ENCODE measurements around the gene SLC2A13.
A peak's percentile ranks its signal among the peaks of the same experiment; 100 is the strongest.

Gene SLC2A13

GRCh38 chr12:40015345-40015744 lies 90.5 kb downstream of the SLC2A13 start:
- Histone ChIP-seq H3K27me3 (ENCODE audit: low read depth, low read length) (no peaks in the 10 kb centered on the region), H3K4me3 (ENCODE audit: low read depth in 1 of 2, low read length in 2 of 2) (no peak overlapping the region), H3K9me3 (ENCODE audit: control insufficient read depth in 1 of 2, low read length in 2 of 2) (no peaks in the 10 kb centered on the region), H3K27ac (ENCODE audit: low read length) (no peak overlapping the region), H3K4me1 (ENCODE audit: control insufficient read depth in 1 of 2, insufficient read depth in 2 of 2, low read length in 2 of 2) (peaks cover 5 to 6% of the 10 kb centered on the region in 2 donors), H3K36me3 (ENCODE audit: control insufficient read depth in 1 of 2, insufficient read depth in 2 of 2, low read length in 2 of 2) (no peaks in the 10 kb centered on the region)

GRCh38 chr12:40013847-40014246 lies 92.0 kb downstream of the SLC2A13 start:
- no peaks in the 10 kb centered on the region for H3K36me3 ChIP-seq (ENCODE audit: control insufficient read depth in 1 of 2, insufficient read depth in 2 of 2, low read length in 2 of 2)
- H3K27ac ChIP-seq (ENCODE audit: low read length): no peak overlapping the region
- no peaks in the 10 kb centered on the region for H3K27me3 ChIP-seq (ENCODE audit: low read depth, low read length)
- H3K4me1 ChIP-seq (ENCODE audit: control insufficient read depth in 1 of 2, insufficient read depth in 2 of 2, low read length in 2 of 2): peaks cover 5 to 6% of the 10 kb centered on the region in 2 donors
- no peaks in the 10 kb centered on the region for H3K9me3 ChIP-seq (ENCODE audit: control insufficient read depth in 1 of 2, low read length in 2 of 2)
- no peak overlapping the region for H3K4me3 ChIP-seq (ENCODE audit: low read depth in 1 of 2, low read length in 2 of 2)

GRCh38 chr12:40013292-40013691 lies 92.6 kb downstream of the SLC2A13 start:
- H3K27ac ChIP-seq (ENCODE audit: low read length): no peak overlapping the region
- no peaks in the 10 kb centered on the region for H3K27me3 ChIP-seq (ENCODE audit: low read depth, low read length)
- no peak overlapping the region for H3K4me3 ChIP-seq (ENCODE audit: low read depth in 1 of 2, low read length in 2 of 2)
- no peaks in the 10 kb centered on the region for H3K9me3 ChIP-seq (ENCODE audit: control insufficient read depth in 1 of 2, low read length in 2 of 2)
- peaks cover 5 to 6% of the 10 kb centered on the region in 2 donors for H3K4me1 ChIP-seq (ENCODE audit: control insufficient read depth in 1 of 2, insufficient read depth in 2 of 2, low read length in 2 of 2)
- H3K36me3 ChIP-seq (ENCODE audit: control insufficient read depth in 1 of 2, insufficient read depth in 2 of 2, low read length in 2 of 2): no peaks in the 10 kb centered on the region

GRCh38 chr12:40012711-40013110 lies 93.2 kb downstream of the SLC2A13 start:
- H3K9me3 ChIP-seq (ENCODE audit: control insufficient read depth in 1 of 2, low read length in 2 of 2): no peaks in the 10 kb centered on the region
- H3K27ac ChIP-seq (ENCODE audit: low read length): no peak overlapping the region
- no peak overlapping the region for H3K4me3 ChIP-seq (ENCODE audit: low read depth in 1 of 2, low read length in 2 of 2)
- no peaks in the 10 kb centered on the region for H3K36me3 ChIP-seq (ENCODE audit: control insufficient read depth in 1 of 2, insufficient read depth in 2 of 2, low read length in 2 of 2)
- H3K4me1 ChIP-seq (ENCODE audit: control insufficient read depth in 1 of 2, insufficient read depth in 2 of 2, low read length in 2 of 2): peaks cover 5 to 6% of the 10 kb centered on the region in 2 donors
- no peaks in the 10 kb centered on the region for H3K27me3 ChIP-seq (ENCODE audit: low read depth, low read length)

GRCh38 chr12:40011775-40012129 lies 94.1 kb downstream of the SLC2A13 start:
- Histone ChIP-seq H3K36me3 (ENCODE audit: control insufficient read depth in 1 of 2, insufficient read depth in 2 of 2, low read length in 2 of 2) (no peaks in the 10 kb centered on the region), H3K4me1 (ENCODE audit: control insufficient read depth in 1 of 2, insufficient read depth in 2 of 2, low read length in 2 of 2) (peaks cover 5 to 6% of the 10 kb centered on the region in 2 donors), H3K9me3 (ENCODE audit: control insufficient read depth in 1 of 2, low read length in 2 of 2) (no peaks in the 10 kb centered on the region), H3K27me3 (ENCODE audit: low read depth, low read length) (no peaks in the 10 kb centered on the region), H3K27ac (ENCODE audit: low read length) (no peak overlapping the region), H3K4me3 (ENCODE audit: low read depth in 1 of 2, low read length in 2 of 2) (peak overlapping the region; percentile 19 to 34)

GRCh38 chr12:40010899-40011774 lies 94.7 kb downstream of the SLC2A13 start:
- Histone ChIP-seq H3K27ac (ENCODE audit: low read length) (no peak overlapping the region), H3K9me3 (ENCODE audit: control insufficient read depth in 1 of 2, low read length in 2 of 2) (no peaks in the 10 kb centered on the region), H3K27me3 (ENCODE audit: low read depth, low read length) (no peaks in the 10 kb centered on the region), H3K4me3 (ENCODE audit: low read depth in 1 of 2, low read length in 2 of 2) (peak overlapping the region; percentile 19 to 34), H3K4me1 (ENCODE audit: control insufficient read depth in 1 of 2, insufficient read depth in 2 of 2, low read length in 2 of 2) (peaks cover 5 to 6% of the 10 kb centered on the region in 2 donors), H3K36me3 (ENCODE audit: control insufficient read depth in 1 of 2, insufficient read depth in 2 of 2, low read length in 2 of 2) (no peaks in the 10 kb centered on the region)

GRCh38 chr12:40002178-40003169 lies 103.4 kb downstream of the SLC2A13 start:
- no peaks in the 10 kb centered on the region for H3K27me3 ChIP-seq (ENCODE audit: low read depth, low read length)
- H3K4me3 ChIP-seq (ENCODE audit: low read depth in 1 of 2, low read length in 2 of 2): no peak overlapping the region
- peaks cover 2 to 5% of the 10 kb centered on the region in 2 donors for H3K9me3 ChIP-seq (ENCODE audit: control insufficient read depth in 1 of 2, low read length in 2 of 2)
- no peaks in the 10 kb centered on the region for H3K36me3 ChIP-seq (ENCODE audit: control insufficient read depth in 1 of 2, insufficient read depth in 2 of 2, low read length in 2 of 2)
- H3K4me1 ChIP-seq (ENCODE audit: control insufficient read depth in 1 of 2, insufficient read depth in 2 of 2, low read length in 2 of 2): no peaks in the 10 kb centered on the region
- no peak overlapping the region for H3K27ac ChIP-seq (ENCODE audit: low read length)

GRCh38 chr12:40001406-40001805 lies 104.5 kb downstream of the SLC2A13 start:
- no peak overlapping the region for H3K27ac ChIP-seq (ENCODE audit: low read length)

GRCh38 chr12:40000884-40001283 lies 105.0 kb downstream of the SLC2A13 start:
- peaks cover 2 to 10% of the 10 kb centered on the region in 2 donors for H3K9me3 ChIP-seq (ENCODE audit: control insufficient read depth in 1 of 2, low read length in 2 of 2)

More at GRCh38 chr12:40001406-40001805, 104.5 kb downstream of the SLC2A13 start:
- Histone ChIP-seq H3K36me3 (ENCODE audit: control insufficient read depth in 1 of 2, insufficient read depth in 2 of 2, low read length in 2 of 2) (no peaks in the 10 kb centered on the region), H3K4me3 (ENCODE audit: low read depth in 1 of 2, low read length in 2 of 2) (no peak overlapping the region), H3K27me3 (ENCODE audit: low read depth, low read length) (no peaks in the 10 kb centered on the region), H3K9me3 (ENCODE audit: control insufficient read depth in 1 of 2, low read length in 2 of 2) (peaks cover 2 to 8% of the 10 kb centered on the region in 2 donors), H3K4me1 (ENCODE audit: control insufficient read depth in 1 of 2, insufficient read depth in 2 of 2, low read length in 2 of 2) (no peaks in the 10 kb centered on the region)

GRCh38 chr12:39993268-39993667 lies 112.6 kb downstream of the SLC2A13 start:
- Histone ChIP-seq H3K4me1 (ENCODE audit: control insufficient read depth in 1 of 2, insufficient read depth in 2 of 2, low read length in 2 of 2) (no peaks in the 10 kb centered on the region), H3K27me3 (ENCODE audit: low read depth, low read length) (no peaks in the 10 kb centered on the region), H3K36me3 (ENCODE audit: control insufficient read depth in 1 of 2, insufficient read depth in 2 of 2, low read length in 2 of 2) (no peaks in the 10 kb centered on the region), H3K27ac (ENCODE audit: low read length) (no peak overlapping the region), H3K9me3 (ENCODE audit: control insufficient read depth in 1 of 2, low read length in 2 of 2) (peaks cover 0 to 6% of the 10 kb centered on the region in 2 donors), H3K4me3 (ENCODE audit: low read depth in 1 of 2, low read length in 2 of 2) (no peak overlapping the region)

More at GRCh38 chr12:40000884-40001283, 105.0 kb downstream of the SLC2A13 start:
- Histone ChIP-seq H3K36me3 (ENCODE audit: control insufficient read depth in 1 of 2, insufficient read depth in 2 of 2, low read length in 2 of 2) (no peaks in the 10 kb centered on the region), H3K27ac (ENCODE audit: low read length) (no peak overlapping the region), H3K4me3 (ENCODE audit: low read depth in 1 of 2, low read length in 2 of 2) (no peak overlapping the region), H3K27me3 (ENCODE audit: low read depth, low read length) (no peaks in the 10 kb centered on the region), H3K4me1 (ENCODE audit: control insufficient read depth in 1 of 2, insufficient read depth in 2 of 2, low read length in 2 of 2) (no peaks in the 10 kb centered on the region)

Data from muscle layer of duodenum (tissue), 2 donors.